GM19193 (cell line): ENCODE data around the gene P3H2.

ENCODE experiments used
- POLR2A ChIP-seq: IDR thresholded peaks from 4 replicates; pipeline ENCODE4 v1.6.1; 2011; ENCODE audit not compliant: insufficient read depth, insufficient read length; ENCODE audit errors: extremely low read depth

Gene P3H2

DNA sequence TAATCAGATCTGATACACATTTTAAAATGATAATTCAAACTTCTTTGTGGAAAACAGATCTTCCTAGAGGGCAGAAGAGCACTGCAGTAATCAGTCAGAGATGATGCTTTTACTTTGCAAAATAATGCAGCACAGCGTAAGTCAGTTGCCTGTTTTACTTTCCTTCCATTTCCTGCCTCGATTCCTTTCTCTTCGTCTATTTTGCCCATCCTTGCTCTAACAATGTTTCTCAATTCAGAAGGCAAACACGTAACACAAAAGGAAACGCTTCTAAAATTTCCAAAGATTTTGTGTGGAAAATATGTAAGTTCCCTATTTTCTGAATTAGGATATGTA is 119.9 kb downstream of the P3H2 start:
- TF ChIP-seq POLR2A: no peak

DNA sequence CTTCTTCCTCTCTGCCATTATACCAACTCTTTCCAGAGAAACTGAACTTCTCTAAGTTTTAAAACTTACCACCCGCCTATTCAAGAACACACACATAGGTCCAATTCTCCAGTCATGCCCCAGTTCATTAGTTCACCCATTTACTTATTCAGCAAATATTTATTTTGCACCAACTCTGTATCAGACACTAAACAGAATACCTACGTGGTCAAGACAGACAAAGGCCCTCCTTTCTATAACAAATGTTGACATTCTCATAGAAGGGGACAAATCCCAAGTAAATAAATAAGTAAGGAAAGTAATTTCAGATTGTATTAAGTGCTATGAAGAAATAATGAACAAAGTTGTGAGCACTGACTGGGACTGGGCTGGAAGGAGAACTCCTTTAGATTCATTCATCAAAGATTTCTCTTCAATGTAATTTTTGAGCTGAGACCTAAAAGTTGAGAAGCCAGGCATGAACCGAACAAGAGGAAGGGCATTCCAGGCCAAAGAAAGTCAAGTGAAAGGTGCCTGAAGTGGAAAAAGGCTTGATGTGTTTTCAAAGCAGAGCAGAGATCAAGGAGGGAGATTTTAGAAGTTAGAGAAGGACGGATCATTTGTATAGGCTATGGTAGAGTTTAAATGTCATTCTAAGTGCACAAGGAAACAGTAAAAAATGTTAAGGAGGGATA is 120.4 kb downstream of the P3H2 start:
- TF ChIP-seq POLR2A: no peak

DNA sequence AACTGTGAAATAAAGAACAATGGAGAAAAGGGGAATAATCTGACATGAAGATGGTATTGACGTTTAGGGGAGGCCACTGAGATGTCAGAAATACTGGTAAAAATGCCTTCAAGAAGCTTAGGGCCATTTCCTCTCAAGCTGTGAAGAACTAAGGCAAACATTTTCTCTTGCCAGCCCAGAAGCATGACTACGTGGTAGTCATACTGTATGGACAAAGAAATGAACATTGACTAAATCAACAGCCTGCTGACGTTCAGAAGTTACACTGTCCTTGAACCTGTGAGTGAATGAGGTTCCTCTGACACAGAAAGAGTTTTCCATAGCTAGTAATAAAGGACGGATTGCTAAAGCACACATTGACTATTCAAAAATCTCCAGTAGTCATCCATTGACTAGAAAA is 121.0 kb downstream of the P3H2 start:
- TF ChIP-seq POLR2A: no peak

DNA sequence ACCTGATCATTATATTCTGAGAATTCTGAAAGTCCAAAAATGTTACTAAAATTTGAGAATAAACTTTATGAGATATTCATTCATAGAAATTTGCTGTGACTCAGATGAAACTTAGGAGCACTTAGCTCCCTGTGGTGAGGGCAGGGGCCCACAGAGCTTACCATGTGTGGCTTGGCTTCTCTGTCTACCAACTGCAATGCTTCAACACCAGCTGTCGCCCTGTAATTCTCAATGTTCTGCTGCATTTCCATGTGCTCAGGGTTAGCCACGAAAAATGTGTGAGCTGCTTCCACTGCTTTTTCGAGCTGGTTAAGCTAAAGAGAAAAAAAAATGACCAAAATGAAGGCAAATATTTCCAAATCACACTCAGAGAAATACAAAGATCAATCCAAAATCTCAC is 125.6 kb downstream of the P3H2 start:
- no peak for TF ChIP-seq POLR2A

DNA sequence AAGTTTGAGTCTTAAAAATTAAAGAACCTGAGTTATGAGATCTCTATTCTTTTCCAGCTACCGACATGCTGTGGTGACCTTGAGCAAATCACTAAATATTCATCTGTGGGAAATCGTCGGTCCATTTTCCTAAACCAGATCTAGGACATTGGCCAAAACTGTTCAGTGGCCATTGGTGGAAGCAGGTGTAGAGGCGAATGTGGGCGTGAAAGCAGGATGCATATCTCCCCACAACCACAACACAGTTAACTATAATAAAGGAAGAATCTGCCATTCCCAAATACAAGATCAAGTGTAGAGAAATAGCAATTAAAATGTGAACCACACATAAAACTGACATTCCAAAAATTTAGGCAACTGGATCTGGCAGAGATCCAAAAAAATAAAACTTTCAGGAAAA is 129.9 kb downstream of the P3H2 start:
- no peak for TF ChIP-seq POLR2A

DNA sequence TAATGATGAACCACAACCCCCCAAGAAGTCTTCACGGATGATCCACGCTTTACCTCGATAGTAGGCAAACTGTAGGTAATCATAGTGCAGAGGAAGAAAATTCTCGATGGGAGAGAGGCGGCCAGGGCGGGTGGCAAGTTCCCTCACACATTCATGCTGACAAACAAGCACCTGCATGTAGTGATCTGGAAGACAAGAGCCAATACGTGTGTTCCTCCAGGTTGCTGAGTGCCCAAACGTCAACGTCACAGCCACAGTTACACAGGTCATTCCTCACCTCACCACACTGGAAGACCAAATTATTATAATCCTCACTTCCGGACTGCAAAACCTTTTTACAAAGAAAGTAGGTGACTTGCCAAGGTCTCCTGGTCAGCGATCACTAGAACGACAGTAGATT is 131.8 kb downstream of the P3H2 start:
- no peak for TF ChIP-seq POLR2A

DNA sequence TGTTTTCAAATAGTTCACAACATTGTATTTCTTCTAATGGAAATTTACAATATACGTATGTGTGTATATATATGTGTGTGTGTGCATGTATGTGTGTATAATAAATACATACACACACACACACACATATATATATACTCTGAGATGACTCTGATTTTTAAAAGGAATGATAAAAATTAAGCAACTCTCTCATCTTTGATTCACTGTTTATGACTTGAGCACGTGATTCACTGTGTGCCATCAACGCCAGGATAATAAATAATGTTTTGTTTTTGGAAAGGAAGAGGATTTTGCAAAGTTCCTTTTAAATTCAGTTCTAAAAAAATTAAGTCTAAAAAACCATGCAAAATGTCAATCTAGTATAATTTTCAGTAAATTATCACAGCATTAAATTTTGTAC is 132.4 kb downstream of the P3H2 start:
- no peak for TF ChIP-seq POLR2A

DNA sequence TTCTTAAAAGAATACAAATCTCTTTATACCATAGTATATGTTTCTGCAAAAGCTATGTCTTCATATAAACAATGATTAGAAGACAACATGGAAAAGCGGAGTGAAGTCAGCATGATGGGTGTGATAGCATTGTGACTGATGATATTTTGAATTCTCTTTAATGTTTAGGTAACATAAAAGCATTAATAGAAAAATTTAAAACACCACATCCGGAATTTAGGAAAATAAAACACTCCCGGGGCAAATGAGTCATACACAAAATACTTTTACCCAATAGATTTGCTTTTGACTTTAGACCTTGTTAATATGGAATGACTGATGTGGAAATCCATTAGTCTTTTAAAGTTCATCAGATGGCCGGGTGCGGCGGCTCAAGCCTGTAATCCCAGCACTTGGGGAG is 134.7 kb downstream of the P3H2 start:
- no peak for TF ChIP-seq POLR2A

DNA sequence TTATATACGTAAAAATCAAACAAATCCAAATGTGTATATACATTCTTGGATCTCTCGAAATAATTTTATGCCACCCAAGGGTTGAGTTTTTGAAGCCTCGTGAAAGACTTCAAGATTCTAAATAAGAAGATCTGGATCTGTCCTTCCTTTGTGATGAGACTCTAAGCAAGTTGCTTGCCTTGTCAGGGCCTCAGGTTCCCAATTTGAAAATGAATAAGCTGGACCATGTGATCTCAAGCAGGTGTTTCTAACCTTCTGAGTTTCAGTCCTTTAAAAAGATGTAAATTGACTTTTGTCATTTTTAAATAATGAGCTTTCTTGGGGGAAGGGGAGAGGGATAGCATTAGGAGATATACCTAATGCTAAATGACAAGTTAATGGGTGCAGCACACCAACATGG is 137.1 kb downstream of the P3H2 start:
- TF ChIP-seq POLR2A: no peak

DNA sequence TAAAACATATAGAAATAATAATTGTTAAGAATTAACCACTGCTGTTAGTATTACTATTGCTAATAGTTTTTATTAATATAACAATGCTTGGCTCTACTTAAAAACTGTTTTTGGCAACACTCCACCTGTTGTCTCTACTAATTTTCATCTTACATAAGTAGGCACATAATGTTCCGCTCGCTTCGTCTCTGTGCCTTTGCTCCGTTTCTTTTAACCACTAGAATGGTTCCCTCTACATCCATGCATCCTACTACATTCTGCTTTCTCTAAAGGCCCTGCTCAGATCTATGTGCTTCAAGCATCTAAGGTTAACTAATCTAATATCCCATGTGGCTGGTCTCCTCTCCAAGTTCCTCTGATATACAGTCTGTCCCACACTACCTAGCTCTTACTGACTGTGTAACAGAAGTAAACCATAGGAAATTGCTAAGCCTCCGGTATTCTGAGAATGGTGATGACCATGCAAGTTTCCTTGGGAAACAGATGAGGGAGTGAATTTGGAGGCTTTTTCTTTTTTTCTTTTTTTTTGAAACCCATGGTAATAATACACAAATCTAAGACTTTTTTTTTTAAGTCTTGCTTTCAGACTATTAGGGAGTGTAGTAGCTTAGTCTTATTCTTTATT is 138.3 kb downstream of the P3H2 start:
- no peak for TF ChIP-seq POLR2A

DNA sequence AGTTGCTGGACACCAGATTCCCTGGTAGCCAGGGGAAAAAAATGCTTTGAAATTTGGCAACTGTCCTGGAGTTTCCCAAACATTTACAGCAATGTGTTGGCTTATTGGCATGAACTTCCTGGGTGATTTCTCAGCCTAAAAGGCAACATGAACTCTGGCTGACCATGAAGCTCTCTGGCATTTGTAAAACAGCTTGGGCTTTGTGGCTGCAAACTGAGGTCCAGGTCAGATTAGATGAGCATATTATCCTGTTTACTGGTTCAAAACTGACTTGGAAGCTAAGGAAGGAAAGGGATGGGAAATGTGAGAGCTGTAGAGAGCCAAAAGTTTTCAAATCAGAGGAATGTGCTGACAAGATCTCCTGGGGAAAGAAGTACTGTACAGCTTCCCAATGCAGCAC is 139.0 kb downstream of the P3H2 start:
- no peak for TF ChIP-seq POLR2A

DNA sequence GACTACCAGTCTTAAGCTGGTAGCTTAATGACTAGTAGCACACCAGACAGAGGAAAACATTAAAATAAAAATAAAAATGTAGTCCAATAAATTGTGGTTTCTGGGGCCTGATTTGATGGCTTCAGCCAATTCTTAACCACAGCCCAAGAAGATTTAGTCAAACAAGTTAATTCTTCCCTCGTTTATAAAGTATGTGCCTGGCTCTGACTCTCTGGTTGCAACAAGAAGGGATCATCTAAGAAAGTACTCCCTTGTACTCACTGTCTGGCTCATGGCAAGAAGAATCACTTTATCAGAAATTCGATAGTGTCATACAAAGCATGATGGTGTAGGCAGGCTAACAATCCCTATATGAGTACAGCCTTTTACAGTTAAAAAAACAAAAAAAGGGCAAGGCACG is 141.9 kb downstream of the P3H2 start:
- no peak for TF ChIP-seq POLR2A

DNA sequence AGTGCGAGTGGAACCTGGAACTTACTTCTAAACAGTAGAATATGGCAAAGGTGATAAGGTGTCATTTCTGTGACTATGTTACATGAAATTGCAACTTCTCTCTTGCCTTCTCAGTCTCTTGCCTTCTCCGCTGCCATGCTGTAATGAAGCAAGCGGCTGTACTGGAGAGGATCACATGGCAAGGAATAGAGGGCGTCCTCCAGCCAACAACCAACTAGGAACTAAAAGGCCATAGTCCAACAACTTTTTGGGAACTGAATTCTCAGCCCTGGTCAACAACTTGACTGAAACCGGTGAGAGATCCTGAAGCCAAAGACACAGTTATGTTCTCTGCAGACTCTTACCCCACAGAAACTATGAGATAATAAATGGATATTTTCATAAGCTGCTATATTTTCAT is 143.5 kb downstream of the P3H2 start:
- TF ChIP-seq POLR2A: no peak

DNA sequence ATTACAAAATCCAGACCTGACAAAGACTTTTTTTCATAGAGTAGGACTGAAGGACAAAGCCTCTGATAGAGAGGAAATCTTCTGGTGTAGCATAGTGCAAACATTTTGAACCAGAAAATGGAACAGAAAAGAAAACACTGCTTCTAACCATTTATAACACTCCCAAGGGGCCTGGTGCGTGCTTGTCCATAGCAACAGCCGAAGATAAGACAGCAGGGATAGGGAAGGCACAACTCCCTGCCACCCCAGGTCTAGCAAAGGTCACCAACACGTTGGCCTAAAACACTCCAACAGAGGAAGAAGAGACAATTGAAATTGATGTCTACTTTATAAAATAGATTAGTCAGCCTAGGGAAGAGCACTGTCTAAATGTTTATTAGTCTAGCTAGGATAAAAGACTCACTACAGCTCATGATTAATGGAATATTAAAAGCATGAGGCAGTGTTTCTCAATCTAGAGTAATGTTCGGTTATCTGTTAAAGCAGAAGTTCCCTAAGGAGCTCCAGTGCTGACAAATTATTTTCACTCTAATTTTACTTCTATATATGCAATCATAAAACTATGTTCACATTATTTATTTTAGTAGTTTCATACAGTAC is 145.2 kb downstream of the P3H2 start:
- TF ChIP-seq POLR2A: no peak

DNA sequence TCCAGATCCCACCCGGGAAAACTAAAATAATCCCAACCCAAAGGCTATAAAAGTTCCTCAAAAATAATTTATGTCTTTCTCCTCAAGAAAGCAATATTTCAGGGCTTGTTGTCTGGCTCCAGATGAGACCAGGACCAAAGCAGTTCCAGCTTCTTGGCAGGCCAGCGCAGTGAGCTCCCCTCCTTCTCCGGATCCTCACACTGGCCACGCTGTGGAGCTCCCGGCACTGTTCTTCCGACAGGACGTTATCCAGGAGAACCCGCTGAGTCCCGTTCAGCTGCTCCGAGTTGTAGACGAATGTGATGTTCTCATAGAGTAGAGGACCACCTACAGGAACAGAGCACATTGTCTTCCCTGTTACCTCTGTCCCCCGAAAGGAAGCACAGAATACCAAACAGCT is 146.3 kb downstream of the P3H2 start:
- no peak for TF ChIP-seq POLR2A

DNA sequence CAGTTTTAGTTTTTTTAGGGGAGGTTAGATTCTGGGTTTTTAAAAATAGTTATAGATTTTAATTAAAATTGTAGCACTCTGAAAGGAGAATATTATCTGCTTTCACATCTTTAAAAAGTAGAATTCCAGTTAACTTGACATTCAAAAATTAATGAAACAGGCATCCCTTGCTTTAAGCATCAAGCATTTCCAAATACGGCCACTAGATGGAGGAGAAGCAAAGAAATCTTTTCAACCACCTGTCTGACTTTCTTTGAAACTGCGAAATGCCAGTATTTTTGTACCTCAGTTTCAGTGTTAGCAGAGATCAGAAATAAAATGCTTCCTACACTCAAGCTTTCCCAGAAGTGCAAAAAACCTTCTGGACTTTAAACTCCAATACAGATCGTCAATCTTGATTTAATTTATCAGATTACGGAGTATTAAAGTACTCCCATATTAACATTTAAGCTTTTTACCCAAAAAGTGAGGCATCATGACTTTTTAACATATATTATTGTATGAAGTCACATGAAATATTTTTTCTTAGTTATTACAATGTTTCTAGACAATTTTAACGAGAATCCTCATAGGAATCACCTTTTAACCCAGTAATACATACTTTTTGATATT is 153.3 kb downstream of the P3H2 start:
- TF ChIP-seq POLR2A: no peak
